ENCODE results near the gene ARHGEF16. TPM values are rescaled to one million over a fixed set of nuclear protein-coding genes. Genes with fewer than 3 reads are reported as not detected.

The ARHGEF16 gene
- total and polyA plus RNA-seq, 2 experiments from 2014 or later: not detected

- H2AFZ ChIP-seq: no peak overlapping the region
- no peaks in the 10 kb centered on the region for H3K9me3 ChIP-seq (ENCODE audit: low read depth)
- no peaks in the 10 kb centered on the region for H3K36me3 ChIP-seq (ENCODE audit: low read depth)
- no peaks in the 10 kb centered on the region for H3K4me1 ChIP-seq (ENCODE audit: insufficient read depth)
- no peaks in the 10 kb centered on the region for H3F3A ChIP-seq (ENCODE audit: insufficient read depth)
- H3K27ac ChIP-seq: no peak overlapping the region
- H3K4me2 ChIP-seq (ENCODE audit: unreplicated experiment): no peak overlapping the region
- TF ChIP-seq EZH2 (IDR thresholded peaks at IDR 0.05; ENCODE audit: insufficient read depth, poor library complexity, severe bottlenecking): no peak
- TF ChIP-seq EZH2phosphoT487 (IDR thresholded peaks at IDR 0.05; ENCODE audit: insufficient read depth, low read depth): no peak
- H3K27me3 ChIP-seq (replicated peaks; ENCODE audit: insufficient read depth): peaks cover 26% of the 10 kb centered on the region
- no peaks in the 10 kb centered on the region for H3K79me2 ChIP-seq (ENCODE audit: insufficient read depth)
- in situ Hi-C loops (cut with MboI): no loop called here
- H4K20me1 ChIP-seq (ENCODE audit: insufficient read depth): no peaks in the 10 kb centered on the region
- no peak for DNase-seq
- H3K4me3 ChIP-seq: no peak overlapping the region
- H3K9ac ChIP-seq: no peak overlapping the region
- H3K9me2 ChIP-seq (ENCODE audit: insufficient read depth): no peaks in the 10 kb centered on the region
- WGBS, 2 experiments (ENCODE audit: low coverage in 1 of 2, low lambda C conversion rate in 2 of 2, missing lambda C conversion rate in 2 of 2): 33 to 36% methylated on average over 17 to 18 of the region's 18 CpGs
Observed at GRCh38 chr1:3457910-3458883, 3.7 kb downstream of the ARHGEF16 start.

DNA sequence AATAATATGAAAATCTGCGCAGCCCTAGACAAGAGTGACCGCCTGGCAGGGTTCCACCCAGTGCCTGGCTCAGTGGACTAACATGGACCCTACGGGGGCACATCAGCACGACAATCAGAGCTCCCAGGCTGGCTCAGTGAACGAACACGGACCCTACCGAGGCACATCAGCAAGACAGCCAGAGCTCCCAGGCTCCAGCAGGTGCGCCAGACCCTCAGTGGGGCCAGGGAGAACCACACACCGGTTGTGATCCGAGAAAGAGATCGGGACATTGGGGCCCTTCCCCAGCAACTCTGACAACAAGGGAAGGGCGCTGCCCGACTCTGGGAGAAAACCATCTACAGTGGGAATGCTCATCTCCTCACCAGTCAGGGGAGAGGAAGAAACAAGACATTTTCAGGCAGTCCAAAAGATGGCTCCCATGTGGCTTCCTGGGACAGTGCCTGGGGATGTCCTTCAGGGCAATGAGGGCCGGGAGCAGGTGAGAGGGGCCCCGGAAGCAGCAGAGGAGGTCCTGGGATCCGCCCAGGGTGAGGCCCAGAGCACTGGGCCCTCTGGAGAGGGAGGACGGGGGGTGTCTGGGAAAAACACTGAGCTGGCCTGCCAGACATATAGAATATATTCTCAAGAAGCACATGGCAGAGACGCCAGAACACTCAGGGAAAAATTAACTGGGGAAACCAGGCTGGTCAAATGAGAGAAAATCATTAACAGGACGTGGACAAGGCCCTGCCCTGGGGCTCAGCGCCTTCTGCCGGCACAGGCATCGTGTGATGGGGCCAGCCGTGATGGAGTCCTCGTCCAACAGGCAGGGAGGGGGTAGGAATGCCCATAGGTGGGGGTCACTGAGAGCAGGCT lies 4.8 kb downstream of the ARHGEF16 start:
- WGBS, 2 experiments (ENCODE audit: low coverage in 1 of 2, low lambda C conversion rate in 2 of 2, missing lambda C conversion rate in 2 of 2): 72 to 74% methylated on average over 24 of the region's 24 CpGs
- no peak for TF ChIP-seq EZH2phosphoT487 (IDR thresholded peaks at IDR 0.05; ENCODE audit: insufficient read depth, low read depth)
- TF ChIP-seq EZH2 (IDR thresholded peaks at IDR 0.05; ENCODE audit: insufficient read depth, poor library complexity, severe bottlenecking): no peak
- H2AFZ ChIP-seq: no peak overlapping the region
- no peaks in the 10 kb centered on the region for H3K36me3 ChIP-seq (ENCODE audit: low read depth)
- H3F3A ChIP-seq (ENCODE audit: insufficient read depth): no peaks in the 10 kb centered on the region
- H3K9me2 ChIP-seq (ENCODE audit: insufficient read depth): no peaks in the 10 kb centered on the region
- no peak overlapping the region for H3K9ac ChIP-seq
- H3K27ac ChIP-seq: no peak overlapping the region
- no peaks in the 10 kb centered on the region for H3K4me1 ChIP-seq (ENCODE audit: insufficient read depth)
- H3K27me3 ChIP-seq (replicated peaks; ENCODE audit: insufficient read depth): peaks cover 17% of the 10 kb centered on the region
- DNase-seq: no peak
- in situ Hi-C loops (cut with MboI): no loop called here
- no peaks in the 10 kb centered on the region for H3K9me3 ChIP-seq (ENCODE audit: low read depth)
- H3K4me2 ChIP-seq (ENCODE audit: unreplicated experiment): no peak overlapping the region
- H4K20me1 ChIP-seq (ENCODE audit: insufficient read depth): no peaks in the 10 kb centered on the region
- H3K79me2 ChIP-seq (ENCODE audit: insufficient read depth): no peaks in the 10 kb centered on the region
- H3K4me3 ChIP-seq: no peak overlapping the region

GRCh38 chr1:3459940-3460671 lies 5.6 kb downstream of the ARHGEF16 start:
- no peaks in the 10 kb centered on the region for H3K79me2 ChIP-seq (ENCODE audit: insufficient read depth)
- no peak overlapping the region for H3K4me2 ChIP-seq (ENCODE audit: unreplicated experiment)
- no peaks in the 10 kb centered on the region for H3K9me3 ChIP-seq (ENCODE audit: low read depth)
- H3K27ac ChIP-seq: no peak overlapping the region
- in situ Hi-C loops (cut with MboI): no loop called here
- no peak overlapping the region for H3K9ac ChIP-seq
- H3K9me2 ChIP-seq (ENCODE audit: insufficient read depth): no peaks in the 10 kb centered on the region
- H3K27me3 ChIP-seq (replicated peaks; ENCODE audit: insufficient read depth): peaks cover 12% of the 10 kb centered on the region
- DNase-seq: no peak
- H3K4me1 ChIP-seq (ENCODE audit: insufficient read depth): no peaks in the 10 kb centered on the region
- TF ChIP-seq EZH2 (IDR thresholded peaks at IDR 0.05; ENCODE audit: insufficient read depth, poor library complexity, severe bottlenecking) (no peak), EZH2phosphoT487 (IDR thresholded peaks at IDR 0.05; ENCODE audit: insufficient read depth, low read depth) (no peak)
- H4K20me1 ChIP-seq (ENCODE audit: insufficient read depth): no peaks in the 10 kb centered on the region
- 77 to 78% methylated on average over 23 of the region's 23 CpGs for WGBS, 2 experiments (ENCODE audit: low coverage in 1 of 2, low lambda C conversion rate in 2 of 2, missing lambda C conversion rate in 2 of 2)
- H3K4me3 ChIP-seq: no peak overlapping the region
- no peaks in the 10 kb centered on the region for H3F3A ChIP-seq (ENCODE audit: insufficient read depth)
- no peaks in the 10 kb centered on the region for H3K36me3 ChIP-seq (ENCODE audit: low read depth)
- no peak overlapping the region for H2AFZ ChIP-seq

DNA sequence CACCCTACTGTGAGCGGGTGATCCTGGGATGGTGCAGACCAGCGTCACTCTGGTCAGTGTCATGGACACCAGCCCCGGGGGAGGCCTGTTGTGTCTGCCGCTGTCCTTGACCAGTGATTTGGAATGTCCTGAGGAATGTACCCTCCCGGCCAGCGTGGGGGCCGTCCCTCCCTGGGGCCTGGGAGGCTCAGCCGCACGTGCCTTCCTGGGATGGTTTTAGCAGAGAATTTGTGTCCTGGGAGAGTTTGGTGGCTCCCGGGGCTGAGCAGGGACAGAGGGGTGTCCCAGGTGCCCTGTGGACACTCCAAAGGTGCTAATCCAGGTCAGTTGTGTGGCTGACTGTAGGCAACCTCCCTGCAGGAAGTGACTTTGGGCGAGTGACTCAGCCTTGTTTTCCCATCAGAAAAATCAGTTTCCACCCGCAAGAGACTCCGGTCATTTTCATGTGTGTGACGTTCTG lies 6.2 kb downstream of the ARHGEF16 start:
- Histone ChIP-seq H3K9ac (no peak overlapping the region), H3K4me1 (ENCODE audit: insufficient read depth) (no peaks in the 10 kb centered on the region), H3K79me2 (ENCODE audit: insufficient read depth) (no peaks in the 10 kb centered on the region), H3K9me3 (ENCODE audit: low read depth) (no peaks in the 10 kb centered on the region), H3K27me3 (replicated peaks; ENCODE audit: insufficient read depth) (0 out of 2 replicates have a peak, but pooled peaks cover 6% of the 10 kb centered on the region), H3K27ac (no peak overlapping the region), H3K4me2 (ENCODE audit: unreplicated experiment) (no peak overlapping the region), H2AFZ (no peak overlapping the region), H3K4me3 (no peak overlapping the region), H4K20me1 (ENCODE audit: insufficient read depth) (no peaks in the 10 kb centered on the region), H3F3A (ENCODE audit: insufficient read depth) (no peaks in the 10 kb centered on the region), H3K36me3 (ENCODE audit: low read depth) (no peaks in the 10 kb centered on the region), H3K9me2 (ENCODE audit: insufficient read depth) (no peaks in the 10 kb centered on the region)
- in situ Hi-C loops (cut with MboI): no loop called here
- WGBS, 2 experiments (ENCODE audit: low coverage in 1 of 2, low lambda C conversion rate in 2 of 2, missing lambda C conversion rate in 2 of 2): 75 to 79% methylated on average over 13 to 14 of the region's 14 CpGs
- DNase-seq: no peak
- TF ChIP-seq EZH2phosphoT487 (IDR thresholded peaks at IDR 0.05; ENCODE audit: insufficient read depth, low read depth): no peak
- TF ChIP-seq EZH2 (IDR thresholded peaks at IDR 0.05; ENCODE audit: insufficient read depth, poor library complexity, severe bottlenecking): no peak

Data from GM23248 (cell line).